ENCODE results near the gene RAPGEF4.

Gene RAPGEF4

GRCh38 chr2:172829229-172829628 lies 93.6 kb downstream of the RAPGEF4 start:
- DNase-seq: no peak

- DNase-seq: no peak
Measured at GRCh38 chr2:172830482-172830881, 94.8 kb downstream of the RAPGEF4 start.

GRCh38 chr2:172833898-172834297 lies 98.3 kb downstream of the RAPGEF4 start:
- no peak for DNase-seq

DNA sequence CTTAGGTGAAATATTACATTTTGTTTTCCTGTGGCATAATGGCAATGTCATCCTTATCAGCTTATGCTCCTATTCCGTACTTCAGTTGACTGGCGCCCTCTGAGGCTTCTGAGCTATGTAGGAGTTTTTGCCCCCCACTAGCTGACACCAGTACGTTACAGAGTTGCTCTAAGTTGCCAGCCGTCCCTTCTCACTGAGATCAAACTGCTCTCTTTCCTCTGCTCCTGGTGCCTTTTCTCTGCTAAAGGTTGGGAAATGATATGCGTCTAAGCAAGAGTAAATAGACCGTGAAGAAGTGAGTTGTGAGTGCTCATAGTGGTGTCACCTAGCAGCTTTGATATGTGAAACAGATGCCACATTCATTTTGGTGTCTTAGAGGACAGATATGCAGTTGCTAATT lies 99.2 kb downstream of the RAPGEF4 start:
- peak; percentile 79 for DNase-seq

DNA sequence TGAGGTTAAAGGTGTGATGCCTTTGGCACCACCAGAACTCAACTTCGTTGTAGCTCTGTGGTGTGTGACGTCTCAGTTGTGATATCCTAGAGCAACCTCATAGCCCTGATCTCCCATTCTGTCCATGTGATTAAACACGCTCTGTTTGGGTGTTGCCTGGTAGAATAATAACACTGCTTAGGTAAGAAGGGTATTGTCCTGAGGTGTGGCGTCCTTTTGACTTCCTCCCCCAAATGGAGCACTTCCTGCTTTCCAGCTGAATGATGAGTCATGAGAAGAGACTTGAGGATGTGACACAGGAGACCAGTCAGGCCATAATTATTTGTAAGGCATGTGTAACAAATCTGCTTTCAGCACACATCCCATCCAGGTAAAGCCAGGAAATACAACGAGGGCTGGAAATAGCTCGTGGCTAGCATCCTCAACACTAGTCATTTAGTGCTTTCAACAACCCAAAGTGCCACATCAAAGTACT lies 100.7 kb downstream of the RAPGEF4 start:
- peak; percentile 91 for DNase-seq

- DNase-seq: peak; percentile 35
Measured at GRCh38 chr2:172836827-172837226, 101.2 kb downstream of the RAPGEF4 start.

- DNase-seq: no peak
Measured at GRCh38 chr2:172839446-172839845, 103.8 kb downstream of the RAPGEF4 start.

DNA sequence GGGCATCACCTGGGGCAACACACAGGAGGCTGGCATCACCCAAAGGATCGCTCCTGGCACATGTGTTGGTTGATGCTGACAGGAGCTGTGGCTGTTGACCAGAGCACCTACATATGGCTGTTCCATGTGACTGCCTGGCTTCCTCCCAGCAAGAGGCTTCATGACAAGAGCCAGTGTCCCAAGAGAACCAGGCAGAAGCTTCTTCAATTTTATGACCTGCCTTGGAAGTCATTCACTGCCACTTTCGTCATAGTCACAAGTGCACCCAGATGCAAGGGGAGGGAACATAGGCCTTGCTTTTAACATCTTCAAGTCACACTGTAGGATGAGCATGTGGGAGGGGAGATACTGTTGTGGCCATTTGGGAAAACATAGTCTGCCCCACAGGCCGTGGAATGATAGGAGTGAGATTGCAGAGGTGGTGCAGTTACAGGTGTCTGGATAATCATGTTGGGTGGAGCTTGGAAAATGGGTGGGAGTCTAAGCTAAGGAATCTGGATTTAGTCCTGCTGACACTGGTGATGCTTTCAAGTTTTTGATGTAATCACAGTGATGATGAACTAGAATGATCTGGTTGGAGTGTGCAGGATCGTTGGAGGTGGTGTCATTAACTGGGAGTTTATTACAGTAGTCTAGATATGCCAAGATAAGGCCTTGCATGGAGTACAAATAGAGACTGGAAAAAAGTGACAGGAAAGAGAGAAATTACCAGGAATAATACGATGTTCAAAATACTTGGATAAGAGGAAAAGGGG lies 107.0 kb downstream of the RAPGEF4 start:
- DNase-seq: peak; percentile 62

DNA sequence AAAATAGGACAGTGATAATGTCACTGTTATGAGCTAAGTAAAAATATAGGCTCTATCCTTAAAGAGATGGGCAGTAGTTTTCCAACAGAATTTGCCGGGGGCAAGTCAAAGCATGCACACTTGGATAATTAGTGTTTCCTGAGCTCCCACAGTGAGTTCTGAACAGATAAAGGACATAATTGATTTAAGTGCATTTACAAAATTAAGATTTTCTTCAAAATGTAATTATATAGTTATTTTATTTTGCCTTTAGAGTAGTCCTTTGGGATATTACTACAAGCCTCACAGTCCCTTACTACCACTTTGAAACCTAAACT lies 107.6 kb downstream of the RAPGEF4 start:
- DNase-seq: peak; percentile 78

DNA sequence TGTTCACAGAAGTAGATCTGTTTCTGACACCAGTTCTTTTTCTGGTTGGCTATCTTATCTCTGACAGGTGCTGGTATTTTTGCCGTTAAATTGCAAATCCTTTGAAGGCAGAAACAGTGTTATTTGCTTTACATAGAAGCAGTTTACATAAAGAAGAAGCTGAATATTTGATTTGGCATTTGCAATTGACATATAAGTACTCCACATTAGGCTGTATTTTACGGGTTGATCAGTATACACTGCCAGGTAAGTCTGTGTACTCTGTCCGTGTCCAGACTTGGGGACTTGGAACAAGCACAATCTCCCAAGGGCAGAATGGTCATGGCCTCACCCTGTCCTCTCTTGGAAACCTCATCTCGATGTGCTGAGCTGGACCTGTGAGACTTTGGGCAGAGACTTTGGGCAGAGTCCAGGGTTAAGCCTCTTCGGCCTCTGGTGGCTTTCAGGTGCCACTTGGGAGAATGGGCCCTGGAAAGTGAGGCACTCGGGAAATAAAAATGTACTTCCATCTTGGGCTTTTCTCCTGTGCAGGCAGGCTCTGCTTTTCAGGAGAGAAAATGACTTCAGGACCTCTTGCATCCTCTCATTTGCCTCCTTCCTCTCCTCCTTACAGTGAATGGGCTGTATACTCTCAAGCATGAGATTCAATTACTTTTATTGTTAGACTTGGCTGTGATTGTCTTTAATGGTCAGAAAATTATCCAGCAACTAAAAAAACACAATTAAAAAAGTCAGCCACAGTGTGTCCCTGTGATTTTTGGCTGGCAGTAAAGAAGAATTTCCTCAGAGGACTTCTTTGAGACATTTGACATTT lies 108.5 kb downstream of the RAPGEF4 start:
- peak; percentile 45 for DNase-seq

GRCh38 chr2:172845028-172845630 lies 109.5 kb downstream of the RAPGEF4 start:
- peak; percentile 28 for DNase-seq

DNA sequence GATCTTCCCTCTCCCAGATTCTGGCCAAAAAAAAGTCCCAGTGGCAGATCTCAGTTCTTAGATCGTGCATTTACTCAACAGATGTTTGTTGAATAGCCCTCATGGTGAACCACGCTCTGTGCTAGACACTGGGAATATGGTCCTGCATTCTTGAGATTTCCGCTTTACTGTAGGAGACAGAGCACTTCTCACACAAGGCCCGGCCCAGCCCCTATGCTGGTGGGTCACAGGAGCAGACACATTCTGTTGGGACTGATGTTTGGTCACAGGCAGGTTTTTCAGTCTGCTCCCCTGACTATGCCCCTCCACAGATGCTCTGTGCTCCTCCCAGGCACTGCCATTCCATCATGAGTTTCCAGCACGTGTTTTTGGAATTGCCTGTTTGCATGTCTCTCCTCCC lies 110.9 kb downstream of the RAPGEF4 start:
- no peak for DNase-seq

GRCh38 chr2:172847188-172847587 lies 111.5 kb downstream of the RAPGEF4 start:
- DNase-seq: no peak

GRCh38 chr2:172848519-172848918 lies 112.9 kb downstream of the RAPGEF4 start:
- no peak for DNase-seq

GRCh38 chr2:172849519-172850217 lies 114.0 kb downstream of the RAPGEF4 start:
- peak; percentile 7 for DNase-seq

DNA sequence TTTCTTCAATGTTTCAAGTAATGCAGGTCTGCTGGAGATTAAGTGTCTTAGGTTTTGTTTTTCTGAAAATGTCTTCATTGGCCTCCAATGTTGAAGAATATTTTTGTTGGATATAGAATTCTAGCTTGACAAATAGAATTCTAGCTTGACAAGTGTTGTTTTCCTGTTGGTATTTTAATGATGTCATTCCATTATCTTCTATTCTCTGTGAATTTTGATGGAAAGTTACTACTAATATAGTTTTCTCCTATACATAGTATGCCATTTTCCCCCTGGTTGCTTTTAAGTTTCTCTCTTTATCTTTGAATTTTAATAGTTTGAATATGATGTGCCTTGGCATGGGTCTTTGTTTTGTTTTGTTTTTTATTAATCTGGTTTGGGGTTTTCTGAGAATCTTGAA lies 119.9 kb downstream of the RAPGEF4 start:
- no peak for DNase-seq

DNA sequence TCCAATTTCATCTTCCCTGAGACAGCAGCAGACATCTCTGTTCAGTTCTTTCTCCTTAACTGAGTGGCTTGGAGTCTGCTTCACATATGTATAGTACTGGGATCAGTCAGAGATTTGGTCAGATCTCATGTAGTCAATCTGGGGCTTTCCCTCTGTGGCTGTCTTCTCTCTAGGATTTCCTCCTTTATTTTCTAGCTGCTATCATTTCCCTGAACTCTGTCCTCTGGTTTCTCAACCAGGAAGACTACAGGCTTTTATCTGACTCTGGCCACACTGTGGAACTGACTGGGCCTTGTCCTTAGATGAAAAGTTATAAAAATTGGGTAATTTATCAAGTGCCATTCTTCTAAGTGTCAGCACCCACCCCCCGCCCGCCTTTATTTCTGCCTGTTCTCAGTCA lies 121.0 kb downstream of the RAPGEF4 start:
- DNase-seq: no peak

DNA sequence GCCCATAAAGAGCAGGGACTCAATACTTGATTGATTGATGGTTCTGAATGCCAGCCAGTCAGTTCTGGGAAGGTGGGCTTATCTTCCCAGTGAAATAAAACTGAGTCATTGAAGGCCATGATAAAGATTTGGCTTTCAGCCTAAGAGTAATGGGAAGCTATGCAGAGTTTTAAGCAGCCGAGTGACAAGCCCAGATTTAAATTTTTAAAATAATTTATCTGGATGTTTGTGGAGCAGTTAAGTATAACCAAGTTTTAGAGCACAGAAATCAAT lies 122.8 kb downstream of the RAPGEF4 start:
- DNase-seq: no peak

DNA sequence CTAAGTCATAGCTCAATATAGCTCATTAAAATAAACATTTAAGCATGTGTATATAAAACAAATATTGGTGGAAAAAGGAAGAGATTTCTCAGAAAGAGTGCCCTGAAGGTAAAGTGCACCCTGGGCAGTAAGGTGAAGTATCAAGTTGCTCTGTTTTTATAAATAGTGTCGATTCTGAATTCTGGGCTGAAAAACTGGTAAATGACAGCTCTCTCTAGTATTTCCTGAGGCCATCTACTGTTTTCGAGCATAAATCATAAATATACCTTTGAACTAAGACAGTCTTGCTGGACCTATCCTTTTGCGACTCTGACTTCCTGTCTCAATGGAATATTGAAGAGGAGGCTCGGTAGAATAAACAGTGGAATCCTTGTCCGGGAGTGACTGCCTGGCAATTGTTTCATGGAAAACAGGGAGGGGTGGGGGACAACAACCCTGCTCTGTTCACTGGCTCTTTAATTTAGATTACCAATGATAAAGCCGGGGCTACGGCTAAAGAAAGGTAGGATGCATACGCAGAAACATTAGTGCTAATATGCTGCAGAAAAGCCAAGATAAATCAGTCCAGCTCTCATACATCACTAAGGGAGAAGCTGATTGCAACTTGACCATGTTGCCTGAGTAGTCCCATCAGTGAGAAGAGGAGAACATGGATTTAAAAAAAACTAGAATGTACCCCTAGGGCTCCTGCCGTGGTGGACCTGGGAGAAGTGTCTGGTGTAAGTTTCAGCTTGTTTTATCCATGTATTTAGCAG lies 124.1 kb downstream of the RAPGEF4 start:
- DNase-seq: peak; percentile 81

GRCh38 chr2:172860336-172860707 lies 124.7 kb downstream of the RAPGEF4 start:
- DNase-seq: no peak

GRCh38 chr2:172861098-172861497 lies 125.5 kb downstream of the RAPGEF4 start:
- peak; percentile 66 for DNase-seq

DNA sequence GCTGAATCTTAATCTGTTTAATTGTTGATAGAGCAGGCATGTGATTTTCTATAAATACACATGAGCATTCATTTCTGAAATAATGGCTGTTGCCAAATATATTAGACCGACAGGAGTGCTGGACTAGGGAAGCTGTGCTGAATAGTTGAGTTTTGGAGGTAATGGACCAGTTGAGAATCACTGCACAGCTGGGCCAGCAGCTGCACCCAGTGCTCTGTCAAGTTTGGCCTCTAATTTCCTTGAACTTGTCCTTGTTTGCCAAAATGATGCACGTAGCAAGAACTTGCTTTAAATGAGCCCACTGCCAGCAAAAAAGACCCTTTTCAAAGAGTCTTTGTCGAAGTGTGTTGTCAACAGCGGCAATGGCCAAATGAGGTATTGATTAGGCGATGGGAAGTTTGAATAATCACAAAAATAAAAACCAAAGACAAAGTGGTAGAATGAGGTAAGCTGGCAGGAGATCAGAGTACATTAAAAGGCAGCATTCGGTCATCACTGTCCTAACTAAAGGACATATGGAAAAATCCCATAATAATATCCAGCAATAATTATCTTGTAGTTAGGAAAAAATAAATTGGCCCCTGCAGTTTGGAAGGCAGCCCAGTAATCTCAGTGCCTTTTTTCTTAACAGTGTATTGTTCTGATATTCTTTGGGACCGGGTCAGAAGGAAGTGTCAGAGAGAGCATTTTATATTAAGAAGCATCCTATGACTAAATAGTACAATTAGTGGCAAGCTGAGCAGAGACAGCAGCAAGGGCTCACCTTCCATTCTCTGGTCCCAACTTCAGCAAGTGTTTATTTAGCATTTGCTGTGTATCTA lies 126.2 kb downstream of the RAPGEF4 start:
- peak; percentile 63 for DNase-seq

All from NCI-H69 (cell line).